Measurements from ENCODE around the gene USP34.
"Not testable (repeated sequence)": the region's sequence is repeated elsewhere in the genome, so short reads cannot be mapped to it uniquely, and the experiment has no call there.

USP34 gene

DNA sequence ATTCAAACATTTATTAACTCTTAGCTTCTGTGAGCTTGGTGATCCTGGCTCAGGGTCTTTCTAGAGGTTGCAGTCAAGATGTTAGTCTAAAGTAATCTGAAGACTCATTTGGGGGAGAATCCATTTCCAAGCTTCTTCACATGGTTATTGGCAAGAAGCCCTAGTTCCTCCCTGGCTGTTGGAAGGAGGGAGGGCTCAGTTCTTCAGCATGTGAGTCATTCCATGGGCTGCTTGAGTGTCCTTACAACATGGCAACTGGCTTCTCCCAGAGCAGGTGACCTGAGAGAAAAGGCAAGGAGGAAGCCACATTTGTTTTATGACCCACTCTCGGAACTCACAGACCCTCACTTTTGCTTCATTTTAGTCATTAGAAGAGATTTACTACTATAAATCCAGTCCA lies 319.5 kb downstream of the USP34 start:
- no peak for DNase-seq (ENCODE audit: low read depth in 2 of 2)

- no peak for DNase-seq (ENCODE audit: low read depth in 2 of 2)
These were observed 321.8 kb downstream of the USP34 start for GRCh38 chr2:61149074-61149473.

- not testable (repeated sequence) for DNase-seq (ENCODE audit: low read depth in 2 of 2)
These were observed 322.8 kb downstream of the USP34 start for GRCh38 chr2:61148091-61148490.

- DNase-seq (ENCODE audit: low read depth in 2 of 2): no peak
These were observed 324.9 kb downstream of the USP34 start for GRCh38 chr2:61145990-61146389.

DNA sequence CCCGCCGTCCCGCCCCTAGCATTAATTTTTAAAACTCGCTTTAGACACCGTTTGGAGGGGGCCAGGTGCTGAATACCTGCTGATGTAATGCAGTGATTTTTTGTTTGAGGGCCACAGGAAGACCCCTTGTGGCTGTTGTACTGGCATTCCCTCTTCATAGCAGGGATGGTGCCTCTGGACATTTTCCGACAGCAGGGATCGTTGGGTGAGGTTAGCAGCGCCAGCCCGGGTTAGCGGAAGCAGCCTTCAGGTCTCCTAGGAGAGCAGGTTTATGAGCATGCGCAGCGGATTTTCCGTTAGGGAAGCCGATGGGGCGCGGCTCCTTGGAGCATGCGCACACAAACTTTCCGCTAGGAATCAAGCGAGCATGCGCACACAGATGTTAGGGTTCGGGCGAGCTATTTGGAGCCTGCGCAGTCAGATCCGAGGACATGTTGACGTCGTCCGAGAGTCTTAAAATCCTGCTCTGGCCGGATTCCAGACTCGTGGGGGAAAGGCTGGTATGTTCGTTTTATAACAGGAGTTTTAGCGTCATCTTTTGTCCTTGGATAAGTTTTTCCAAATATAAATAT lies 326.1 kb downstream of the USP34 start:
- DNase-seq (ENCODE audit: low read depth in 2 of 2): peak; percentile 89 to 92

DNA sequence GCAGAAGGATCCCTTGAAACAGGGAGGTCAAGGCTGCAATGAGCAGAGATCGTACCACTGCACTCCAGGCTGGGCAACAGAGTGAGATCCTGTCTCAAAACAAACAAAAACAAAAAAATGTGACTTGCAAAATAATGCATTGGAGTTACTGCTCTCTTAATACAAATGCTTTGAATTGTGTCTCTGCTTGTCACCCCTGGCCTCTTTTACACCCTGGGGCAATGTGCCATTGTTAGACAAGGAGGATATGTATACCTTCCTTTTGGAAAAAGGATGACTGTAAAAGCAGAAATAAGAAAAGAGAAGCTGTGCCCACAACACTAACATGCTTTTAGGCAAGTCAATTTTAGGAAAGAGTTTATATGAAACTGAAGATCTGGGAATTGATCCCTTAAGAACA lies 329.7 kb downstream of the USP34 start:
- DNase-seq (ENCODE audit: low read depth in 2 of 2): no peak

GRCh38 chr2:61138859-61139258 lies 332.0 kb downstream of the USP34 start:
- DNase-seq (ENCODE audit: low read depth in 2 of 2): no peak
